Right kidney (tissue), 1 donor: ENCODE results near the gene CLIC2.

Experiments
- DNase-seq: peaks from one replicate; pipeline ENCODE4 v3.0.0-alpha.2; 2016

The CLIC2 gene

GRCh38 chrX:155262970-155263754, 71.3 kb downstream of the CLIC2 start:
- no peak for DNase-seq

- no peak for DNase-seq
These were observed 74.7 kb downstream of the CLIC2 start for GRCh38 chrX:155259752-155260151.

- no peak for DNase-seq
These were observed 83.0 kb downstream of the CLIC2 start for GRCh38 chrX:155251391-155251790.

GRCh38 chrX:155247497-155247896, 86.9 kb downstream of the CLIC2 start:
- no peak for DNase-seq

GRCh38 chrX:155246748-155247147, 87.7 kb downstream of the CLIC2 start:
- DNase-seq, result no peak

- no peak for DNase-seq
These were observed 92.1 kb downstream of the CLIC2 start for GRCh38 chrX:155242300-155242699.

- no peak for DNase-seq
These were observed 96.7 kb downstream of the CLIC2 start for GRCh38 chrX:155237719-155238118.

GRCh38 chrX:155235891-155236290, 98.5 kb downstream of the CLIC2 start:
- no peak for DNase-seq

- no peak for DNase-seq
These were observed 103.3 kb downstream of the CLIC2 start for GRCh38 chrX:155231163-155231562.
